ENCODE measurements around the gene GPR151. TPM values are rescaled to one million over a fixed set of nuclear protein-coding genes. Genes with fewer than 3 reads are reported as not detected.

Gene GPR151
- total RNA-seq, 1 donor from 2014 or later = not detected

- Histone ChIP-seq H3K4me3 (ENCODE audit: insufficient read depth, low read depth, low read length) (no peak overlapping the region), H4K20me1 (ENCODE audit: insufficient read depth, low read length) (no peaks in the 10 kb centered on the region), H3K27ac (ENCODE audit: low read depth, low read length) (no peak overlapping the region), H3K4me1 (ENCODE audit: insufficient read depth, low read length) (no peaks in the 10 kb centered on the region), H2AFZ (ENCODE audit: low read depth, low read length) (no peak overlapping the region), H3K9me3 (ENCODE audit: insufficient read depth, low read depth, low read length) (no peaks in the 10 kb centered on the region), H3K27me3 (ENCODE audit: insufficient read depth, low read length) (no peaks in the 10 kb centered on the region), H3K79me2 (ENCODE audit: insufficient read depth, low read length) (no peaks in the 10 kb centered on the region), H3K9ac (ENCODE audit: low read length) (no peak overlapping the region), H3K36me3 (ENCODE audit: insufficient read depth, low read length) (no peaks in the 10 kb centered on the region), H3K4me2 (ENCODE audit: low read length) (no peak overlapping the region)
- Mint-ChIP-seq H3K36me3 (ENCODE audit: low read depth, unreplicated experiment) (no peaks in the 10 kb centered on the region), H3K9me3 (ENCODE audit: unreplicated experiment) (peaks cover 2% of the 10 kb centered on the region), H3K4me3 (ENCODE audit: unreplicated experiment) (no peak overlapping the region), H3K27ac (ENCODE audit: unreplicated experiment) (no peak overlapping the region), H3K4me1 (ENCODE audit: low read depth, unreplicated experiment) (no peaks in the 10 kb centered on the region), H3K27me3 (ENCODE audit: low read depth, unreplicated experiment) (no peaks in the 10 kb centered on the region)
- TF ChIP-seq, protein P1, sequence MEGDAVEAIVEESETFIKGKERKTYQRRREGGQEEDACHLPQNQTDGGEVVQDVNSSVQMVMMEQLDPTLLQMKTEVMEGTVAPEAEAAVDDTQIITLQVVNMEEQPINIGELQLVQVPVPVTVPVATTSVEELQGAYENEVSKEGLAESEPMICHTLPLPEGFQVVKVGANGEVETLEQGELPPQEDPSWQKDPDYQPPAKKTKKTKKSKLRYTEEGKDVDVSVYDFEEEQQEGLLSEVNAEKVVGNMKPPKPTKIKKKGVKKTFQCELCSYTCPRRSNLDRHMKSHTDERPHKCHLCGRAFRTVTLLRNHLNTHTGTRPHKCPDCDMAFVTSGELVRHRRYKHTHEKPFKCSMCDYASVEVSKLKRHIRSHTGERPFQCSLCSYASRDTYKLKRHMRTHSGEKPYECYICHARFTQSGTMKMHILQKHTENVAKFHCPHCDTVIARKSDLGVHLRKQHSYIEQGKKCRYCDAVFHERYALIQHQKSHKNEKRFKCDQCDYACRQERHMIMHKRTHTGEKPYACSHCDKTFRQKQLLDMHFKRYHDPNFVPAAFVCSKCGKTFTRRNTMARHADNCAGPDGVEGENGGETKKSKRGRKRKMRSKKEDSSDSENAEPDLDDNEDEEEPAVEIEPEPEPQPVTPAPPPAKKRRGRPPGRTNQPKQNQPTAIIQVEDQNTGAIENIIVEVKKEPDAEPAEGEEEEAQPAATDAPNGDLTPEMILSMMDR (IDR thresholded peaks at IDR 0.05; ENCODE audit: insufficient read depth, low read depth, low read length) = no peak
- no peak for TF ChIP-seq EZH2 (IDR thresholded peaks at IDR 0.05; ENCODE audit: insufficient read depth, low read length)
- DNase-seq (ENCODE audit: low read depth) (no peak), FAIRE-seq (no peak)
Observed at GRCh38 chr5:146553446-146553845, 37.5 kb upstream of the GPR151 start.

DNA sequence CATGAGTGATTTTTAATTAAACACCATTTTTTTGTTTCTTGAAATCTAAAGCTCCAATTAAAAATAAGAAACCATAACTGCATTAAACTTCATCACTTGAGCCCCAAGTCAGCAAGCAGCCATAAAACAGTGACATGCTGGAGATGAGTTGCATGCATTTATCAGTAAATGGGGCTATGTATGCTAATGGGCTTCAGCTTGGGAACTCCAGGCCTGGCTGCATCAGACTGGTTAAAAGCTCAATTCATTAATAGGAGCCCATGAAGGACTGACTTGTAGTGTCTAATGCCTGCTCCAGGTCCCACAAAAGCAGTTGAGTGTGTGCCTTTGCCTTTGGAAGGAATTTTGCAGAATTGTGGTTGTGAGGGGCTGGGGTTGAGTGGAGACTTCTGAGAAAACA, 33.6 kb upstream of the GPR151 start:
- Histone ChIP-seq H3K9ac (ENCODE audit: low read length) (no peak overlapping the region), H3K79me2 (ENCODE audit: insufficient read depth, low read length) (no peaks in the 10 kb centered on the region), H3K4me3 (ENCODE audit: insufficient read depth, low read depth, low read length) (no peak overlapping the region), H3K4me1 (ENCODE audit: insufficient read depth, low read length) (no peaks in the 10 kb centered on the region), H3K27me3 (ENCODE audit: insufficient read depth, low read length) (no peaks in the 10 kb centered on the region), H3K9me3 (ENCODE audit: insufficient read depth, low read depth, low read length) (no peaks in the 10 kb centered on the region), H2AFZ (ENCODE audit: low read depth, low read length) (no peak overlapping the region), H4K20me1 (ENCODE audit: insufficient read depth, low read length) (no peaks in the 10 kb centered on the region), H3K36me3 (ENCODE audit: insufficient read depth, low read length) (no peaks in the 10 kb centered on the region), H3K27ac (ENCODE audit: low read depth, low read length) (no peak overlapping the region), H3K4me2 (ENCODE audit: low read length) (no peak overlapping the region)
- FAIRE-seq (no peak), DNase-seq (ENCODE audit: low read depth) (no peak)
- Mint-ChIP-seq H3K27ac (ENCODE audit: unreplicated experiment) (no peak overlapping the region), H3K4me3 (ENCODE audit: unreplicated experiment) (no peak overlapping the region), H3K27me3 (ENCODE audit: low read depth, unreplicated experiment) (peaks cover 2% of the 10 kb centered on the region), H3K4me1 (ENCODE audit: low read depth, unreplicated experiment) (no peaks in the 10 kb centered on the region), H3K36me3 (ENCODE audit: low read depth, unreplicated experiment) (no peaks in the 10 kb centered on the region), H3K9me3 (ENCODE audit: unreplicated experiment) (no peaks in the 10 kb centered on the region)
- TF ChIP-seq EZH2 (IDR thresholded peaks at IDR 0.05; ENCODE audit: insufficient read depth, low read length) = no peak
- TF ChIP-seq, protein P1 (IDR thresholded peaks at IDR 0.05; ENCODE audit: insufficient read depth, low read depth, low read length) = no peak

DNA sequence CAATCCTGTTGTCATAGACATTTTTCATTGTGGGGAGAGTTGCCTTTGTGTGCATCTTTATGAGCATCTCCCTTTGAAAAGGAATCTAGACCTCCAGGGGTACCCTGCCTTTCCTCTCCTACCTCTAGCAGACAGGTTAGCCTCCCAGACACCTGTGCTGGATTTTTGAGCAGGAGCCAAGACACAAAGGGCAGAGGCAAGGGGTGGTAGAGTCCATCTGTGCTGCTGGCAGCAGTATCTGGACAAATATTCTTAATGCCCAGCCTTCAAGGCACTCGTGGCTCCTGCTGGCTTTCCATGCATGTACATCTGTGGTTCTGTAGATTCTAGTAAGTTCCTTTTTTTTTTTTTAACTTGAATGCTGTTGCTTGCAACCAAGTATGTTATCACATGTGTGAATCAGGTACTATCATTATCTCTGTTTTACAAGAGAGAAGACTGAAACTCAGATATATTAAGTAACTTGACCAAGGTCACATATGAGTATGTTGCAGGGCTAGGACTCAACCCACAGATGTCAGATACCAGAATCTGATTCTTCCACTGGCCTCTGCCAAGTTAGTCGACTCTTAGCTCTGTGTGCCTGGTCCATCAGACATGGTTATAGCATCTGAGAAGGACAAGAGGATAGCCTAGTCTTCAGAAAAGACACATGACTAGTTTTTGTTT, 32.9 kb upstream of the GPR151 start:
- no peaks in the 10 kb centered on the region for H3K4me1 Mint-ChIP-seq (ENCODE audit: low read depth, unreplicated experiment)
- DNase-seq (ENCODE audit: low read depth) (no peak), FAIRE-seq (no peak)
- Histone ChIP-seq H3K9me3 (ENCODE audit: insufficient read depth, low read depth, low read length) (no peaks in the 10 kb centered on the region), H3K27me3 (ENCODE audit: insufficient read depth, low read length) (no peaks in the 10 kb centered on the region), H3K79me2 (ENCODE audit: insufficient read depth, low read length) (no peaks in the 10 kb centered on the region), H3K36me3 (ENCODE audit: insufficient read depth, low read length) (no peaks in the 10 kb centered on the region), H3K27ac (ENCODE audit: low read depth, low read length) (no peak overlapping the region), H3K9ac (ENCODE audit: low read length) (no peak overlapping the region), H3K4me2 (ENCODE audit: low read length) (no peak overlapping the region), H3K4me3 (ENCODE audit: insufficient read depth, low read depth, low read length) (no peak overlapping the region), H3K4me1 (ENCODE audit: insufficient read depth, low read length) (no peaks in the 10 kb centered on the region), H2AFZ (ENCODE audit: low read depth, low read length) (no peak overlapping the region), H4K20me1 (ENCODE audit: insufficient read depth, low read length) (no peaks in the 10 kb centered on the region)
- H3K4me3 Mint-ChIP-seq (ENCODE audit: unreplicated experiment) = no peak overlapping the region
- peaks cover 2% of the 10 kb centered on the region for H3K27me3 Mint-ChIP-seq (ENCODE audit: low read depth, unreplicated experiment)
- no peaks in the 10 kb centered on the region for H3K9me3 Mint-ChIP-seq (ENCODE audit: unreplicated experiment)
- TF ChIP-seq EZH2 (IDR thresholded peaks at IDR 0.05; ENCODE audit: insufficient read depth, low read length) = no peak
- TF ChIP-seq, protein P1 (IDR thresholded peaks at IDR 0.05; ENCODE audit: insufficient read depth, low read depth, low read length) = no peak
- H3K27ac Mint-ChIP-seq (ENCODE audit: unreplicated experiment) = no peak overlapping the region
- H3K36me3 Mint-ChIP-seq (ENCODE audit: low read depth, unreplicated experiment) = no peaks in the 10 kb centered on the region

Measured in astrocyte (in vitro differentiated cells and primary cell).